SK-N-SH (cell line): ENCODE data around the gene TM6SF1. TPM values are rescaled to one million over a fixed set of nuclear protein-coding genes. Genes with fewer than 3 reads are reported as not detected.

Experiments used
- CTCF ChIA-PET: fragments of 300-600, 350-600 bp; formaldehyde crosslinking; extraction: SDS; loops from one replicate; lab custom pipeline; 2021; lab: Yijun Ruan, JAX
- POLR2A ChIA-PET: fragments of 350-600 bp; sonication (Branson Sonifier 250); formaldehyde crosslinking; extraction: SDS; loops from one replicate; lab custom pipeline; 2020; ENCODE audit warnings: antibody characterized with exemption, inconsistent platforms; lab: Yijun Ruan, JAX
- DNase-seq: peaks from one replicate; pipeline ENCODE4 v3.0.0; 2012
- H2AFZ ChIP-seq: fragments of 200-600 bp; sonication (generic); 2 replicates; pipeline ENCODE4 v1.8.1; 2016; ENCODE audit warnings: antibody characterized with exemption, mild to moderate bottlenecking, low read depth
- H3F3A ChIP-seq: fragments of 200-600 bp; sonication (generic); replicated peaks from 2 replicates; pipeline ENCODE3; 2016; ENCODE audit warnings: antibody characterized with exemption, mild to moderate bottlenecking; ENCODE audit not compliant: insufficient read depth
- H3K27ac ChIP-seq, 2 experiments: fragments of 200-500 bp in 1 of 2; fragments of 200-600 bp in 1 of 2; sonication (Bioruptor generic) in 1 of 2; sonication (generic), shearing (Covaris generic) in 1 of 2; 2 replicates each; pipeline versions ENCODE4 v1.5.1 to v1.6.1; 2014 to 2016; ENCODE audit warnings: low read depth in 2 of 2, inconsistent platforms in 1 of 2, low read length in 1 of 2, mild to moderate bottlenecking in 1 of 2, mixed read lengths in 1 of 2
- H3K27me3 ChIP-seq: fragments of 200-600 bp; sonication (generic), shearing (Covaris generic); 2 replicates; pipeline ENCODE4 v1.6.1; 2016; ENCODE audit warnings: mixed run types; ENCODE audit not compliant: insufficient read depth
- H3K36me3 ChIP-seq, 2 experiments: fragments of 200-500 bp in 1 of 2; fragments of 200-600 bp in 1 of 2; sonication (Bioruptor generic) in 1 of 2; sonication (generic) in 1 of 2; replicated peaks in 1 of 2; 2 replicates each; pipeline versions ENCODE3 to v1.5.1; 2014 to 2016; ENCODE audit warnings: low read length in 1 of 2, mild to moderate bottlenecking in 1 of 2; ENCODE audit not compliant: insufficient read depth in 2 of 2, control insufficient read depth in 1 of 2
- H3K4me1 ChIP-seq, 2 experiments: fragments of 200-500 bp in 1 of 2; fragments of 200-600 bp in 1 of 2; sonication (Bioruptor generic) in 1 of 2; sonication (generic), shearing (Covaris generic) in 1 of 2; 2 replicates each; pipeline versions ENCODE4 v1.5.1 to v1.6.1; 2014 to 2016; ENCODE audit warnings: low read depth in 1 of 2, low read length in 1 of 2, mixed run types in 1 of 2; ENCODE audit not compliant: insufficient read depth in 2 of 2, control insufficient read depth in 1 of 2
- H3K4me2 ChIP-seq: fragments of 200-600 bp; sonication (generic), shearing (Covaris generic); 2 replicates; pipeline ENCODE4 v1.6.1; 2017; ENCODE audit warnings: mixed run types
- H3K4me3 ChIP-seq, 2 experiments: fragments of 200-500 bp in 1 of 2; fragments of 200-600 bp in 1 of 2; sonication (Bioruptor generic) in 1 of 2; sonication (generic), shearing (Covaris generic) in 1 of 2; 2 replicates each; pipeline versions ENCODE4 v1.5.1 to v1.8.1; 2014 to 2016; ENCODE audit warnings: low read depth in 2 of 2, inconsistent platforms in 1 of 2, low read length in 1 of 2, mild to moderate bottlenecking in 1 of 2, mixed read lengths in 1 of 2, moderate library complexity in 1 of 2
- H3K79me2 ChIP-seq: fragments of 200-600 bp; sonication (generic); 2 replicates; pipeline ENCODE4 v1.8.1; 2017; ENCODE audit warnings: mild to moderate bottlenecking; ENCODE audit not compliant: insufficient read depth
- H3K9ac ChIP-seq: fragments of 200-600 bp; sonication (generic); 2 replicates; pipeline ENCODE4 v1.6.1; 2017; ENCODE audit warnings: mixed run types
- H3K9me2 ChIP-seq: fragments of 200-600 bp; sonication (generic); 2 replicates; pipeline ENCODE4 v1.6.1; 2017; ENCODE audit warnings: mixed run types
- H3K9me3 ChIP-seq: fragments of 200-600 bp; sonication (generic); 2 replicates; pipeline ENCODE4 v1.6.1; 2017; ENCODE audit warnings: mixed run types, mild to moderate bottlenecking, moderate library complexity
- H4K20me1 ChIP-seq: fragments of 200-600 bp; sonication (generic); 2 replicates; pipeline ENCODE4 v1.6.1; 2017; ENCODE audit warnings: mild to moderate bottlenecking, mixed run types; ENCODE audit not compliant: insufficient read depth
- CHD2 ChIP-seq: fragments of 150-350 bp; IDR thresholded peaks from 2 replicates; pipeline ENCODE4 v1.6.1; 2018; ENCODE audit warnings: low read length; ENCODE audit not compliant: partially characterized antibody
- ELF1 ChIP-seq: IDR thresholded peaks from 2 replicates; pipeline ENCODE4 v1.4.0; 2012
- EZH2phosphoT487 ChIP-seq: fragments of 200-600 bp; sonication (generic); IDR thresholded peaks from 2 replicates; pipeline ENCODE4 v1.6.1; 2017; ENCODE audit warnings: low read depth, mixed run types, mild to moderate bottlenecking, antibody characterized with exemption, moderate library complexity, borderline replicate concordance
- FOSL2 ChIP-seq: IDR thresholded peaks from 2 replicates; pipeline ENCODE4 v1.4.0; 2012; ENCODE audit warnings: low read depth, mild to moderate bottlenecking, moderate library complexity, borderline replicate concordance
- GABPA ChIP-seq: IDR thresholded peaks from 2 replicates; pipeline ENCODE4 v1.4.0; 2012; ENCODE audit warnings: low read depth, mild to moderate bottlenecking
- MXI1 ChIP-seq: IDR thresholded peaks from 2 replicates; pipeline ENCODE4 v1.6.1; 2012; ENCODE audit warnings: mild to moderate bottlenecking, low read depth, low read length, improper control_type of control experiment
- NFIC ChIP-seq: IDR thresholded peaks from 2 replicates; pipeline ENCODE4 v1.4.0; 2012; ENCODE audit warnings: borderline replicate concordance
- NRF1 ChIP-seq: IDR thresholded peaks from 2 replicates; pipeline ENCODE4 v1.6.1; 2012; ENCODE audit warnings: low read depth, mild to moderate bottlenecking, low read length
- RFX5 ChIP-seq: IDR thresholded peaks from 2 replicates; pipeline ENCODE4 v1.6.1; 2012; ENCODE audit warnings: mild to moderate bottlenecking, improper control_type of control experiment, low read length
- SMC3 ChIP-seq: IDR thresholded peaks from 2 replicates; pipeline ENCODE4 v1.6.1; 2012; ENCODE audit warnings: low read depth, low read length, improper control_type of control experiment
- TAF1 ChIP-seq: IDR thresholded peaks from 2 replicates; pipeline ENCODE4 v1.6.1; 2012; ENCODE audit warnings: low read depth, mild to moderate bottlenecking, low read length, moderate library complexity, borderline replicate concordance
- YY1 ChIP-seq: IDR thresholded peaks from 2 replicates; pipeline ENCODE4 v1.4.0; 2012; ENCODE audit warnings: low read depth, mild to moderate bottlenecking
- WGBS: methylation state at CpG from one replicate; pipeline ENCODE4 v1.1.6; 2017; ENCODE audit warnings: low lambda C conversion rate; 5-methylcytosine and 5-hydroxymethylcytosine counted together
- polyA plus RNA-seq, 3 experiments: library from polyadenylated mRNA; depleted of rRNA; stranded (reverse); fragments of >200 nt; gene quantifications; 2 replicates each; pipeline ENCODE4 v1.2.3, GENCODE V29; 2012
- TF ChIP-seq, protein P1 (sequence below): IDR thresholded peaks from 2 replicates; pipeline ENCODE4 v1.6.1; 2012; ENCODE audit warnings: mild to moderate bottlenecking, low read depth, low read length, moderate library complexity
- TF ChIP-seq, protein P2 (sequence below): fragments of 150-350 bp; IDR thresholded peaks from 2 replicates; pipeline ENCODE4 v1.6.1; 2016; ENCODE audit warnings: mild to moderate bottlenecking, low read depth, low read length
- TF ChIP-seq, protein P3 (sequence below): IDR thresholded peaks from 2 replicates; pipeline ENCODE4 v1.4.0; 2012; ENCODE audit warnings: low read depth
- TF ChIP-seq, protein P4 (sequence below): IDR thresholded peaks from 2 replicates; pipeline ENCODE4 v1.4.0; 2012; ENCODE audit warnings: low read depth, borderline replicate concordance

Gene TM6SF1
- polyA plus RNA-seq, 1 of the 3 experiments (the other 2 are of a cell fraction): 0.12 TPM

DNA sequence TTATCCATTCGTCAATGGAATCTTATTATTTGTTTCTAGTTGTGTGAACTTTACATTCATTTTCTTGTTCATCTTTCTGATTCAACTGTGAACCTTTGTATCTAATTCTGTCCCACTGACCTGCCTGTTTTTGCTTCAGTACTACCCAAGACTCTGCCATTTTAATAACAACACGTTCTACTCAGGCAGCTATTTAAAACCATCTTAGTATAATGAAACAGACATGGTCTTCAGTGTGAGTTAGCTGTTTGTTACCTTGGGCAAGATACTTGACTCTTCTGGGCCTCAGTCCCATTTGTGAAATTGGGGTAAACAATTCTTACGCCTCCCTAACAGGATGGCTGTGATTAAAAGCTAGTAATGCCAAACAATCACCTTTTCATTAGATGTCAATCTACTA lies 42.0 kb upstream of the TM6SF1 start (continued):
- TF ChIP-seq, protein P1, sequence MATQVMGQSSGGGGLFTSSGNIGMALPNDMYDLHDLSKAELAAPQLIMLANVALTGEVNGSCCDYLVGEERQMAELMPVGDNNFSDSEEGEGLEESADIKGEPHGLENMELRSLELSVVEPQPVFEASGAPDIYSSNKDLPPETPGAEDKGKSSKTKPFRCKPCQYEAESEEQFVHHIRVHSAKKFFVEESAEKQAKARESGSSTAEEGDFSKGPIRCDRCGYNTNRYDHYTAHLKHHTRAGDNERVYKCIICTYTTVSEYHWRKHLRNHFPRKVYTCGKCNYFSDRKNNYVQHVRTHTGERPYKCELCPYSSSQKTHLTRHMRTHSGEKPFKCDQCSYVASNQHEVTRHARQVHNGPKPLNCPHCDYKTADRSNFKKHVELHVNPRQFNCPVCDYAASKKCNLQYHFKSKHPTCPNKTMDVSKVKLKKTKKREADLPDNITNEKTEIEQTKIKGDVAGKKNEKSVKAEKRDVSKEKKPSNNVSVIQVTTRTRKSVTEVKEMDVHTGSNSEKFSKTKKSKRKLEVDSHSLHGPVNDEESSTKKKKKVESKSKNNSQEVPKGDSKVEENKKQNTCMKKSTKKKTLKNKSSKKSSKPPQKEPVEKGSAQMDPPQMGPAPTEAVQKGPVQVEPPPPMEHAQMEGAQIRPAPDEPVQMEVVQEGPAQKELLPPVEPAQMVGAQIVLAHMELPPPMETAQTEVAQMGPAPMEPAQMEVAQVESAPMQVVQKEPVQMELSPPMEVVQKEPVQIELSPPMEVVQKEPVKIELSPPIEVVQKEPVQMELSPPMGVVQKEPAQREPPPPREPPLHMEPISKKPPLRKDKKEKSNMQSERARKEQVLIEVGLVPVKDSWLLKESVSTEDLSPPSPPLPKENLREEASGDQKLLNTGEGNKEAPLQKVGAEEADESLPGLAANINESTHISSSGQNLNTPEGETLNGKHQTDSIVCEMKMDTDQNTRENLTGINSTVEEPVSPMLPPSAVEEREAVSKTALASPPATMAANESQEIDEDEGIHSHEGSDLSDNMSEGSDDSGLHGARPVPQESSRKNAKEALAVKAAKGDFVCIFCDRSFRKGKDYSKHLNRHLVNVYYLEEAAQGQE: no peak
- TF ChIP-seq YY1 (no peak), RFX5 (no peak)

DNA sequence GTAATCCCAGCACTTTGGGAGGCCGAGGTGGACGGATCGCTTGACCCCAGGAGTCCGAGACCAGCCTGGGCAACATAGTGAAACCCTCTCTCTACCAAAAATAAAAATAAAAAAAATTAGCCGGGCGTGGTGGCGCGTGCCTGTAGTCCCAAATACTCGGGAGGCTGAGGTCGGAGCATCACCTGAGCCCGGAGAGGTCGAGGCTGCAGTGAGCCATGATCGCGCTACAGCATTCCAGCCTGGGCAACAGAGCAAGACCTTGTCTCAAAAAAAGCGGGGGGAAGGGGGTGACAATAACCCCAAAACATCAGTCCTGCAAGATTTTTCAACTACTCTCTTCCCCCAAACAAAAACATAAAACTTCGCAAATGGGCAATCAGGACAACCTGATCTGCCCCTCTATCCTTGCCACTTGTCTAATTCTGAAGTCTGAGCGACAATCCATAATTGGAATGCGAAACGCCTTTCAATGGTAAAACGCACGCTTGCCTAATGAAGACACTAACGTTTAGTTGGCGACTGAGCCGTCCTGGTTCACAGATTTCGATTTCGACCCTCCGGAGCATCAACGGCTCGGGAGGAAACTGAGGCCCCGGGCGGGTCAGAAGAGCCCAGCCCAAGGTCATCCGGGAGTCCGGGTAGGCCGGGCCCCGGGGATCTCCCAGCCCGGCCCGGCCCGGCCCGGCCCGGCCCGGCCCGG lies 41.3 kb upstream of the TM6SF1 start:
- Histone ChIP-seq H3K9me3 (no peaks in the 10 kb centered on the region), H3K4me1 (peaks cover 24 to 31% of the 10 kb centered on the region in 2 experiments; a peak in 3 of 4 replicates)
- POLR2A ChIA-PET: interaction anchor here (0.8 to 1.2 kb wide), 3 partner anchors 107 to 526 kb away, joined by 3 to 6 read pairs (median 3); partner anchors contain the start of gene RPS17
- DNase-seq: no peak
- TF ChIP-seq NRF1: no peak
- no peak for TF ChIP-seq ELF1
- TF ChIP-seq, all 33 proteins: peak for 0
- Histone ChIP-seq H3F3A (peaks cover 20% of the 10 kb centered on the region), H3K27me3 (no peaks in the 10 kb centered on the region), H3K9me2 (no peaks in the 10 kb centered on the region), H3K36me3 (peaks cover 4 to 6% of the 10 kb centered on the region in 2 experiments), H3K27ac (peak overlapping the region; percentile 91 to 94), H4K20me1 (peaks cover 48% of the 10 kb centered on the region), H3K4me2 (peak overlapping the region; percentile 86), H2AFZ (peak overlapping the region; percentile 77; the same call in 1 of the 2 replicates), H3K9ac (peak overlapping the region; percentile 95), H3K4me3 (peak overlapping the region; percentile 86 to 94), H3K79me2 (peaks cover 56% of the 10 kb centered on the region)
- CTCF ChIA-PET: interaction anchor here (0.6 to 2.4 kb wide), 5 partner anchors 9 to 142 kb away, joined by 3 to 10 read pairs (median 4); partner anchors contain the start of gene C15orf40
- 7% methylated on average over 35 of the region's 42 CpGs for WGBS

DNA sequence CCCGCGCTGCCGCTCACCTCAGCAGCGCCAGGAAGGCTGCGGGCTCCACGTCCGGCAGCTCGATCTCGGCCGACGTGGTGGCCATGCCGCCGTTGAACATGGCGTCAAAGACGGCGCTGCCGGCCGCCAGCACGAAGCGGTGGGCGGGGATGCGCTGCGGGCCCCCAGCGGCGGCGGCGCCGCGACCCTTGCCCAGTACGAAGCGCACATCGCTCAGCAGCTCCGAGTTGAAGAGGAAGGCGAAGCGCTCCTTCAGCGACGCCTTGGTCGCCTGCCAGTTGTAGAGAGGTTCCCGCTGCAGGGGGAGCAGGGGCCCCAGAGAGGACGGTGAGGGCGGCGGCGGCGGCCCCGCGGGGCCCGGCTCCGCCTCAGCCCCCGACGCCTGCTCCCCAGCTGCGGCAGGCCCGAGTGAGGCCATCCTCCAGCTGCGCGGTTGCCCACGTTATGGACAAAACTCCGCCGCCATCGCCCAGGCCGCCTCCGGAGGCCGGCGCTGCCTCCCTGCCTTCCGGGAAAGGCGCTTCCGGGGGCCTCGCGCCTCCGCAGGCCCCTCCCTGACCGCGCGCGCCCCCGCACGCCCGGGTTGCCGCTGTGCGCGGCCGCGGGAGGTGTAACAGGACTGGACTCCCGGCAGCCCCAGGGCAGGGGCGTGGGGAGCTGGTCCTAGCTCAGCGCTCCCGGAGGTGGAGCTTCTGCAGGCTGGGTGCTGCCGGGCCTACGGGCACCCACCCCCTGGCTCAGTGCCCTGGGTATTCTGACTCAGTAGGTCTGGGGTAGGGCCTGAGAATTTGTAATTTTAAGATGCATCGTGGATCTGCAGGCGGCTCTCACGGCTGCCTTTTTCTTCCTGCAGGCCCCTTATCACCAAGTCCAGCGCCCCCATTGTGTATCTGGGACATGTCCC lies 40.5 kb upstream of the TM6SF1 start, which contains the start of gene BTBD1:
Gene BTBD1 (minus strand): TSS at position 519 of the 904 bp plus-strand sequence. CDS start 101 bp downstream, at position 418.
- H3K27ac ChIP-seq: peak within 1 kb of the TSS; percentile 91 to 94
- DNase-seq: peak; percentile 96
- H2AFZ ChIP-seq: peak within 1 kb of the TSS; percentile 89
- H3K4me1 ChIP-seq: peaks cover 24 to 26% of the 10 kb centered on the region in 2 experiments; a peak in 3 of 4 replicates
- peak within 1 kb of the TSS; percentile 86 to 94 for H3K4me3 ChIP-seq
- H3F3A ChIP-seq: peaks cover 20% of the 10 kb centered on the region
- H3K36me3 ChIP-seq: peaks cover under 1 to 3% of the 10 kb centered on the region in 2 experiments
- ChIA-PET CTCF (interaction anchor here (0.6 to 2.4 kb wide), 7 partner anchors 9 to 182 kb away, joined by 3 to 10 read pairs (median 3); partner anchors contain the start of gene C15orf40), POLR2A (interaction anchor here (0.6 to 1.2 kb wide), 8 partner anchors 10 to 526 kb away, joined by 3 to 6 read pairs (median 3); partner anchors contain the start of gene RPS17)
- H3K9ac ChIP-seq: peak within 1 kb of the TSS; percentile 95
- no peaks in the 10 kb centered on the region for H3K27me3 ChIP-seq
- WGBS: 5% methylated on average over 12 of the region's 90 CpGs
- no peaks in the 10 kb centered on the region for H3K9me2 ChIP-seq
- H4K20me1 ChIP-seq: peaks cover 40% of the 10 kb centered on the region
- peak within 1 kb of the TSS; percentile 86 for H3K4me2 ChIP-seq
- peaks cover 48% of the 10 kb centered on the region for H3K79me2 ChIP-seq
- H3K9me3 ChIP-seq: no peaks in the 10 kb centered on the region
- TF ChIP-seq TAF1 (peak; percentile 80), GABPA (peak; percentile 74), NRF1 (peak; percentile 18; the same call in 1 of the 2 replicates), MXI1 (peak; percentile 59; the same call in 1 of the 2 replicates), EZH2phosphoT487 (no peak), CHD2 (no peak), SMC3 (peak; percentile 7; the same call in 1 of the 2 replicates), NFIC (peak; percentile 78), FOSL2 (peak; percentile 26; the same call in 1 of the 2 replicates)
- TF ChIP-seq, protein P2, sequence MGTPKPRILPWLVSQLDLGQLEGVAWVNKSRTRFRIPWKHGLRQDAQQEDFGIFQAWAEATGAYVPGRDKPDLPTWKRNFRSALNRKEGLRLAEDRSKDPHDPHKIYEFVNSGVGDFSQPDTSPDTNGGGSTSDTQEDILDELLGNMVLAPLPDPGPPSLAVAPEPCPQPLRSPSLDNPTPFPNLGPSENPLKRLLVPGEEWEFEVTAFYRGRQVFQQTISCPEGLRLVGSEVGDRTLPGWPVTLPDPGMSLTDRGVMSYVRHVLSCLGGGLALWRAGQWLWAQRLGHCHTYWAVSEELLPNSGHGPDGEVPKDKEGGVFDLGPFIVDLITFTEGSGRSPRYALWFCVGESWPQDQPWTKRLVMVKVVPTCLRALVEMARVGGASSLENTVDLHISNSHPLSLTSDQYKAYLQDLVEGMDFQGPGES: no peak
- TF ChIP-seq, protein P3, sequence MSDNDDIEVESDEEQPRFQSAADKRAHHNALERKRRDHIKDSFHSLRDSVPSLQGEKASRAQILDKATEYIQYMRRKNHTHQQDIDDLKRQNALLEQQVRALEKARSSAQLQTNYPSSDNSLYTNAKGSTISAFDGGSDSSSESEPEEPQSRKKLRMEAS: peak; percentile 49
- TF ChIP-seq, protein P4, sequence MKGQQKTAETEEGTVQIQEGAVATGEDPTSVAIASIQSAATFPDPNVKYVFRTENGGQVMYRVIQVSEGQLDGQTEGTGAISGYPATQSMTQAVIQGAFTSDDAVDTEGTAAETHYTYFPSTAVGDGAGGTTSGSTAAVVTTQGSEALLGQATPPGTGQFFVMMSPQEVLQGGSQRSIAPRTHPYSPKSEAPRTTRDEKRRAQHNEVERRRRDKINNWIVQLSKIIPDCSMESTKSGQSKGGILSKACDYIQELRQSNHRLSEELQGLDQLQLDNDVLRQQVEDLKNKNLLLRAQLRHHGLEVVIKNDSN: no peak
